Activated naive CD8-positive, alpha-beta T cell (primary cell): ENCODE results near the gene TNRC18.
"Not testable (repeated sequence)": the region's sequence is repeated elsewhere in the genome, so short reads cannot be mapped to it uniquely, and the experiment has no call there.

ENCODE experiments used
- H3K27ac Mint-ChIP-seq: one replicate; pipeline ENCODE4 v1.8.0; 2021; ENCODE audit warnings: mixed read lengths
- H3K27me3 Mint-ChIP-seq: one replicate; pipeline ENCODE4 v1.8.0; 2021; ENCODE audit warnings: mixed read lengths
- H3K36me3 Mint-ChIP-seq: one replicate; pipeline ENCODE4 v1.8.0; 2021; ENCODE audit warnings: mixed read lengths
- H3K4me1 Mint-ChIP-seq: one replicate; pipeline ENCODE4 v1.8.0; 2021; ENCODE audit warnings: low read depth, mixed read lengths
- H3K4me3 Mint-ChIP-seq: one replicate; pipeline ENCODE4 v1.8.0; 2021; ENCODE audit warnings: mild to moderate bottlenecking, mixed read lengths
- H3K9me3 Mint-ChIP-seq: one replicate; pipeline ENCODE4 v1.8.0; 2021; ENCODE audit warnings: low read depth, mixed read lengths

TNRC18 gene

GRCh38 chr7:5303591-5304505, 119.8 kb downstream of the TNRC18 start:
- H3K27me3 Mint-ChIP-seq: no peaks in the 10 kb centered on the region

GRCh38 chr7:5303061-5303460, 120.6 kb downstream of the TNRC18 start:
- Mint-ChIP-seq H3K27ac (no peak overlapping the region), H3K36me3 (peaks cover 3% of the 10 kb centered on the region), H3K4me1 (no peaks in the 10 kb centered on the region), H3K4me3 (no peak overlapping the region), H3K9me3 (no peaks in the 10 kb centered on the region), H3K27me3 (no peaks in the 10 kb centered on the region)

More at GRCh38 chr7:5303591-5304505, 119.8 kb downstream of the TNRC18 start:
- no peaks in the 10 kb centered on the region for H3K4me1 Mint-ChIP-seq
- no peaks in the 10 kb centered on the region for H3K9me3 Mint-ChIP-seq
- H3K27ac Mint-ChIP-seq: no peak overlapping the region
- no peak overlapping the region for H3K4me3 Mint-ChIP-seq
- H3K36me3 Mint-ChIP-seq: peaks cover 3% of the 10 kb centered on the region

- Mint-ChIP-seq H3K9me3 (no peaks in the 10 kb centered on the region), H3K27ac (no peak overlapping the region), H3K4me3 (no peak overlapping the region), H3K4me1 (no peaks in the 10 kb centered on the region), H3K36me3 (peaks cover 3% of the 10 kb centered on the region), H3K27me3 (no peaks in the 10 kb centered on the region)
Measured at GRCh38 chr7:5302577-5302976, 121.1 kb downstream of the TNRC18 start.

- Mint-ChIP-seq H3K27ac (no peak overlapping the region), H3K36me3 (peaks cover 3% of the 10 kb centered on the region), H3K27me3 (no peaks in the 10 kb centered on the region), H3K9me3 (no peaks in the 10 kb centered on the region), H3K4me3 (no peak overlapping the region), H3K4me1 (peaks cover 10% of the 10 kb centered on the region)
Measured at GRCh38 chr7:5300366-5300765, 123.3 kb downstream of the TNRC18 start.

- H3K4me1 Mint-ChIP-seq: peaks cover 12% of the 10 kb centered on the region
Measured at GRCh38 chr7:5296611-5297226, 126.9 kb downstream of the TNRC18 start.

GRCh38 chr7:5296015-5296610, 127.5 kb downstream of the TNRC18 start:
- peaks cover 12% of the 10 kb centered on the region for H3K4me1 Mint-ChIP-seq

More at GRCh38 chr7:5296611-5297226, 126.9 kb downstream of the TNRC18 start:
- peak overlapping the region; percentile 58 for H3K27ac Mint-ChIP-seq
- no peaks in the 10 kb centered on the region for H3K27me3 Mint-ChIP-seq
- peaks cover 3% of the 10 kb centered on the region for H3K36me3 Mint-ChIP-seq
- peak overlapping the region; percentile 80 for H3K4me3 Mint-ChIP-seq
- H3K9me3 Mint-ChIP-seq: no peaks in the 10 kb centered on the region

GRCh38 chr7:5295039-5296014, 128.3 kb downstream of the TNRC18 start:
- Mint-ChIP-seq H3K27me3 (no peaks in the 10 kb centered on the region), H3K27ac (no peak overlapping the region), H3K9me3 (no peaks in the 10 kb centered on the region), H3K4me3 (peak overlapping the region; percentile 53), H3K36me3 (no peaks in the 10 kb centered on the region), H3K4me1 (peaks cover 12% of the 10 kb centered on the region)

More at GRCh38 chr7:5296015-5296610, 127.5 kb downstream of the TNRC18 start:
- peak overlapping the region; percentile 44 for H3K4me3 Mint-ChIP-seq
- no peaks in the 10 kb centered on the region for H3K9me3 Mint-ChIP-seq
- no peak overlapping the region for H3K27ac Mint-ChIP-seq
- H3K27me3 Mint-ChIP-seq: no peaks in the 10 kb centered on the region
- no peaks in the 10 kb centered on the region for H3K36me3 Mint-ChIP-seq

- Mint-ChIP-seq H3K27ac (no peak overlapping the region), H3K9me3 (no peaks in the 10 kb centered on the region), H3K4me1 (peaks cover 12% of the 10 kb centered on the region), H3K27me3 (no peaks in the 10 kb centered on the region), H3K4me3 (no peak overlapping the region), H3K36me3 (no peaks in the 10 kb centered on the region)
Measured at GRCh38 chr7:5294169-5294987, 129.3 kb downstream of the TNRC18 start.

- not testable (repeated sequence) for H3K27ac Mint-ChIP-seq, H3K27me3 Mint-ChIP-seq, H3K36me3 Mint-ChIP-seq, H3K9me3 Mint-ChIP-seq, H3K4me3 Mint-ChIP-seq, H3K4me1 Mint-ChIP-seq
Measured at GRCh38 chr7:5291711-5292335, 131.8 kb downstream of the TNRC18 start.

GRCh38 chr7:5291301-5291700, 132.3 kb downstream of the TNRC18 start:
- Mint-ChIP-seq H3K4me1 (peaks cover 4% of the 10 kb centered on the region), H3K27me3 (no peaks in the 10 kb centered on the region), H3K4me3 (no peak overlapping the region), H3K27ac (no peak overlapping the region), H3K36me3 (no peaks in the 10 kb centered on the region), H3K9me3 (no peaks in the 10 kb centered on the region)

GRCh38 chr7:5289355-5289754, 134.3 kb downstream of the TNRC18 start:
- no peaks in the 10 kb centered on the region for H3K36me3 Mint-ChIP-seq
- no peaks in the 10 kb centered on the region for H3K9me3 Mint-ChIP-seq
- no peak overlapping the region for H3K27ac Mint-ChIP-seq
- H3K4me1 Mint-ChIP-seq: no peaks in the 10 kb centered on the region
- H3K4me3 Mint-ChIP-seq: no peak overlapping the region
- H3K27me3 Mint-ChIP-seq: peaks cover under 1% of the 10 kb centered on the region

GRCh38 chr7:5288560-5288959, 135.1 kb downstream of the TNRC18 start:
- not testable (repeated sequence) for H3K4me1 Mint-ChIP-seq, H3K36me3 Mint-ChIP-seq, H3K9me3 Mint-ChIP-seq, H3K4me3 Mint-ChIP-seq, H3K27ac Mint-ChIP-seq, H3K27me3 Mint-ChIP-seq

GRCh38 chr7:5287802-5288201, 135.8 kb downstream of the TNRC18 start:
- Mint-ChIP-seq H3K9me3 (no peaks in the 10 kb centered on the region), H3K27ac (no peak overlapping the region), H3K27me3 (peaks cover 3% of the 10 kb centered on the region), H3K36me3 (no peaks in the 10 kb centered on the region), H3K4me3 (no peak overlapping the region), H3K4me1 (no peaks in the 10 kb centered on the region)
